Ishikawa (cell line): Measurements from ENCODE around the gene CPNE4.

Source experiments
- CEBPB ChIP-seq: IDR thresholded peaks from 2 replicates; pipeline ENCODE4 v1.6.1; 2012
- EP300 ChIP-seq: IDR thresholded peaks from 2 replicates; pipeline ENCODE4 v1.6.1; 2012; ENCODE audit warnings: borderline replicate concordance
- FOXM1 ChIP-seq: IDR thresholded peaks from 2 replicates; pipeline ENCODE4 v1.6.1; 2012; ENCODE audit warnings: low read depth, borderline replicate concordance
- MAX ChIP-seq: IDR thresholded peaks from 2 replicates; pipeline ENCODE4 v1.6.1; 2012
- NFIC ChIP-seq: IDR thresholded peaks from 2 replicates; pipeline ENCODE4 v1.6.1; 2012
- RAD21 ChIP-seq: IDR thresholded peaks from 2 replicates; pipeline ENCODE4 v1.6.1; 2012; ENCODE audit warnings: low read depth
- REST ChIP-seq: IDR thresholded peaks from 2 replicates; pipeline ENCODE4 v1.6.1; 2012; ENCODE audit warnings: low read depth, mild to moderate bottlenecking
- TAF1 ChIP-seq: IDR thresholded peaks from 2 replicates; pipeline ENCODE4 v1.6.1; 2012; ENCODE audit warnings: low read depth, mild to moderate bottlenecking
- TCF12 ChIP-seq: IDR thresholded peaks from 2 replicates; pipeline ENCODE4 v1.6.1; 2012; ENCODE audit warnings: low read depth
- TEAD4 ChIP-seq: IDR thresholded peaks from 2 replicates; pipeline ENCODE4 v1.6.1; 2012
- YY1 ChIP-seq: IDR thresholded peaks from 2 replicates; pipeline ENCODE4 v1.6.1; 2012; ENCODE audit warnings: low read depth
- ZBTB7A ChIP-seq: IDR thresholded peaks from 2 replicates; pipeline ENCODE4 v1.6.1; 2012; ENCODE audit warnings: low read depth

- TF ChIP-seq MAX, result no peak
- no peak for TF ChIP-seq ZBTB7A
- no peak for TF ChIP-seq NFIC
- TF ChIP-seq TAF1, result no peak
- TF ChIP-seq YY1, result no peak
- no peak for TF ChIP-seq TEAD4
- no peak for TF ChIP-seq CEBPB
- no peak for TF ChIP-seq FOXM1
- TF ChIP-seq EP300, result no peak
- no peak for TF ChIP-seq REST
- TF ChIP-seq RAD21, result no peak
- TF ChIP-seq TCF12, result no peak
Measured at GRCh38 chr3:131988209-131988608, 46.6 kb downstream of the CPNE4 start.
